Measurements from ENCODE around the gene CBFA2T2. TPM values are rescaled to one million over a fixed set of nuclear protein-coding genes. Genes with fewer than 3 reads are reported as not detected.

CBFA2T2 gene
- total and polyA plus RNA-seq, 12 donors: 5.3 to 16.7 (median 9.4) TPM

GRCh38 chr20:33561692-33562601 is 72.1 kb downstream of the CBFA2T2 start:
- intact Hi-C loops (cut with DNase I): no loop called here
- DNase-seq: peak; percentile 41 to 86 (median 67)
- H3K4me3 ChIP-seq: no peak overlapping the region
- H3K36me3 ChIP-seq (replicated peaks in 1 of 2): no peaks in the 10 kb centered on the region
- peaks cover 0 to 16% of the 10 kb centered on the region in 2 donors for H3K4me1 ChIP-seq (replicated peaks in 1 of 2)
- 23 to 37% (median 32%) methylated on average over 5 of the region's 5 CpGs for WGBS, 4 donors
- H3K27me3 ChIP-seq: no peaks in the 10 kb centered on the region
- TF ChIP-seq CTCF (IDR thresholded peaks at IDR 0.05) (no peak), POLR2A (IDR thresholded peaks at IDR 0.05) (no peak)
- no peaks in the 10 kb centered on the region for H3K9me3 ChIP-seq (replicated peaks in 1 of 3)
- peak overlapping the region in 1 of 5 donors; percentile 42 for H3K27ac ChIP-seq

GRCh38 chr20:33563788-33564187 is 73.9 kb downstream of the CBFA2T2 start:
- Histone ChIP-seq H3K27ac (no peak overlapping the region), H3K4me3 (no peak overlapping the region), H3K36me3 (replicated peaks in 1 of 2) (no peaks in the 10 kb centered on the region), H3K4me1 (replicated peaks in 1 of 2) (peaks cover 3 to 21% of the 10 kb centered on the region in 2 donors), H3K27me3 (no peaks in the 10 kb centered on the region), H3K9me3 (replicated peaks in 1 of 3) (no peaks in the 10 kb centered on the region)
- TF ChIP-seq CTCF (IDR thresholded peaks at IDR 0.05) (no peak), POLR2A (IDR thresholded peaks at IDR 0.05) (no peak)
- WGBS, 4 donors: 91 to 96% (median 94%) methylated on average over 8 of the region's 8 CpGs
- intact Hi-C loops (cut with DNase I): no loop called here
- no peak for DNase-seq

GRCh38 chr20:33566781-33567603 is 77.1 kb downstream of the CBFA2T2 start:
- no peaks in the 10 kb centered on the region for H3K36me3 ChIP-seq (replicated peaks in 1 of 2)
- H3K4me3 ChIP-seq: no peak overlapping the region
- intact Hi-C loops (cut with DNase I): no loop called here
- TF ChIP-seq CTCF (IDR thresholded peaks at IDR 0.05) (no peak), POLR2A (IDR thresholded peaks at IDR 0.05) (no peak)
- H3K4me1 ChIP-seq (replicated peaks in 1 of 2): peaks cover 13 to 34% of the 10 kb centered on the region in 2 donors
- no peaks in the 10 kb centered on the region for H3K27me3 ChIP-seq
- WGBS, 4 donors: 85 to 90% (median 88%) methylated on average over 7 of the region's 7 CpGs
- H3K27ac ChIP-seq: no peak overlapping the region
- no peaks in the 10 kb centered on the region for H3K9me3 ChIP-seq (replicated peaks in 1 of 3)
- no peak for DNase-seq

DNA sequence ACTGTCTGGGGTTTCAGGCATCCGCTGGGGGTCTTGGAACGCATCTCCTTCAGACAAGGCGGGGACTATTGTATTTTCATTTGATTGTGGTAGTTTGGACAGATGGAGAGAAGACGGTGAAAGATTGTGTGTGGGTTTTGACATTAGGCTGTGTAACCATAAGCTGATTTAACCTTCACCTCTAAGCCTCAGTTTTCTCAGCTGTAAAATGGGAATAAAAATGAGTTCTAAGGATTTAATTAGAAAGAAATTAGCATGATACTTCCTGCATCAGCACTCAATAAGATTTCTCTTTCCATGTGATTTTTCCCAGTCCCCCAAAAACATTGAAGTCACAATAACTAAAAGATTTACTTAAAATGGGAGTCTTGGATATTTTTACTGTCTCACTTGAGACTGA is 78.1 kb downstream of the CBFA2T2 start:
- Histone ChIP-seq H3K9me3 (replicated peaks in 1 of 3) (no peaks in the 10 kb centered on the region), H3K27ac (no peak overlapping the region), H3K27me3 (no peaks in the 10 kb centered on the region), H3K4me1 (replicated peaks in 1 of 2) (peaks cover 13 to 25% of the 10 kb centered on the region in 2 donors), H3K4me3 (no peak overlapping the region), H3K36me3 (replicated peaks in 1 of 2) (no peaks in the 10 kb centered on the region)
- intact Hi-C loops (cut with DNase I): no loop called here
- WGBS, 4 donors: 95 to 99% (median 97%) methylated on average over 4 of the region's 4 CpGs
- TF ChIP-seq CTCF (IDR thresholded peaks at IDR 0.05) (no peak), POLR2A (IDR thresholded peaks at IDR 0.05) (no peak)
- DNase-seq: no peak
